ENCODE results near the gene KRT6C. TPM values are rescaled to one million over a fixed set of nuclear protein-coding genes. Genes with fewer than 3 reads are reported as not detected.

The KRT6C gene
- total RNA-seq, 4 donors from 2014 or later: 0.13 to 11.0 (median 1.0) TPM; not detected in 1

DNA sequence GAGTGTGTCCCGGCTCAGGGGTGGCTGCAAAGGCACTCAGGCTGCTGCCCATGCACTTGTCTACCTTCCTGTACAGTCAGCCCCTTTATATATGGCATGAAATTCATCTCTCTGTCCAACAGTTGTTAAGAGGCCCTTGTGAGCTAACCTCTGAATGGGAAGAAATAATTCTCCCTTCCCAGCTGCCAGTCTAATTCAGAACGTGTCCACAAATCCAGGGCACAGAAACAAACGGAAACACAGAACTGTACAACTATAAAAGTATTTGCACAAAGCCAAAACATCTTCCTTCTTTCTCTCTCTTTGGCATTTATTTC, 45.7 kb upstream of the KRT6C start:
- 48 to 59% methylated on average over 3 of the region's 3 CpGs for WGBS, 2 donors

DNA sequence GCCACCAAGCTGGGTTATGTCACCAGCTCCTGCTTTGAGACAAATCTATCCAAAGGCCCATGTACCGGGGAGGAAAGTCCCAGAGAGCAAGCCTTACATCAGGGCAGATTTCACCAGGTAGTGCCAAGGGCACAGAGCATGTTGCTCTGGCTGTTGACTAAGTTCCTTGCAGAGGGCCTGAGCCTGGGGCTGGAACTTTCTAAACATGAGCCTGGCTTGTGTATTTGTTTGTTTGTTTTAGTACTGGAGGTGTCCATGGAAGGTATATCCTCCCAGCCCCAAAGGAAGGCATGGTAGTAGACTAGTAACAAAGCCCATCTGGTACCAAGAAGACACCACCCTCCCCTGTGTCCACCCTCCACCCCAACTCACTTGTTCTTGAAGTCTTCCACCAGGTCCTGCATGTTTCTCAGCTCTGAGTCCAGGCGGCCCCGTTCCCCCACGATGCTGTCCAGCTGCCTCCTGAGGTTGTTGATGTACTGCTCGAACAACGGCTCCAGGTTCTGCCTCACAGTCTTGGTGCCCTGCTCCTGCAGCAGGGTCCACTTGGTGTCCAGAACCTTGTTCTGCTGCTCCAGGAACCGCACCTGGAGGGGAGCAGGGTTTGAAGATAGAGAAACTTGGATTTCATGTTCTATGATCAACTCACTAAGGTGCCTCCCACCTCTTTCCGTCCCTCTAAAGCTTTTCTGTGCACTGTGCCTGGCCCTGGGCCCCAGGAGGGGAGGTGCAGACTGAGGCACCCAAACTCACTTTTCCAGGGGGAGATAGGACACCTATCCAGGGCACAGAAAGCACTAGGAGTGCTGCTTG, 45.2 kb upstream of the KRT6C start:
- DNase-seq (ENCODE audit: low spot score in 2 of 2): peak; percentile 10 to 83
- WGBS, 2 donors: 38 to 49% methylated on average over 8 of the region's 8 CpGs
- intact Hi-C loops (cut with DNase I; ENCODE audit: low total_unique reads): no loop called here
- TF ChIP-seq, protein P1, sequence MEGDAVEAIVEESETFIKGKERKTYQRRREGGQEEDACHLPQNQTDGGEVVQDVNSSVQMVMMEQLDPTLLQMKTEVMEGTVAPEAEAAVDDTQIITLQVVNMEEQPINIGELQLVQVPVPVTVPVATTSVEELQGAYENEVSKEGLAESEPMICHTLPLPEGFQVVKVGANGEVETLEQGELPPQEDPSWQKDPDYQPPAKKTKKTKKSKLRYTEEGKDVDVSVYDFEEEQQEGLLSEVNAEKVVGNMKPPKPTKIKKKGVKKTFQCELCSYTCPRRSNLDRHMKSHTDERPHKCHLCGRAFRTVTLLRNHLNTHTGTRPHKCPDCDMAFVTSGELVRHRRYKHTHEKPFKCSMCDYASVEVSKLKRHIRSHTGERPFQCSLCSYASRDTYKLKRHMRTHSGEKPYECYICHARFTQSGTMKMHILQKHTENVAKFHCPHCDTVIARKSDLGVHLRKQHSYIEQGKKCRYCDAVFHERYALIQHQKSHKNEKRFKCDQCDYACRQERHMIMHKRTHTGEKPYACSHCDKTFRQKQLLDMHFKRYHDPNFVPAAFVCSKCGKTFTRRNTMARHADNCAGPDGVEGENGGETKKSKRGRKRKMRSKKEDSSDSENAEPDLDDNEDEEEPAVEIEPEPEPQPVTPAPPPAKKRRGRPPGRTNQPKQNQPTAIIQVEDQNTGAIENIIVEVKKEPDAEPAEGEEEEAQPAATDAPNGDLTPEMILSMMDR (IDR thresholded peaks at IDR 0.05): no peak
- no peak for TF ChIP-seq POLR2A (IDR thresholded peaks at IDR 0.05)
- peak overlapping the region; percentile 46 for H3K4me3 ChIP-seq (ENCODE audit: low read depth, poor library complexity, severe bottlenecking)

More for the DNA sequence above, 45.7 kb upstream of the KRT6C start:
- TF ChIP-seq, protein P1 (IDR thresholded peaks at IDR 0.05): no peak
- no peak for TF ChIP-seq POLR2A (IDR thresholded peaks at IDR 0.05)
- intact Hi-C loops (cut with DNase I; ENCODE audit: low total_unique reads): no loop called here
- DNase-seq (ENCODE audit: low spot score in 2 of 2): no peak
- H3K4me3 ChIP-seq (ENCODE audit: low read depth, poor library complexity, severe bottlenecking): peak overlapping the region; percentile 46

DNA sequence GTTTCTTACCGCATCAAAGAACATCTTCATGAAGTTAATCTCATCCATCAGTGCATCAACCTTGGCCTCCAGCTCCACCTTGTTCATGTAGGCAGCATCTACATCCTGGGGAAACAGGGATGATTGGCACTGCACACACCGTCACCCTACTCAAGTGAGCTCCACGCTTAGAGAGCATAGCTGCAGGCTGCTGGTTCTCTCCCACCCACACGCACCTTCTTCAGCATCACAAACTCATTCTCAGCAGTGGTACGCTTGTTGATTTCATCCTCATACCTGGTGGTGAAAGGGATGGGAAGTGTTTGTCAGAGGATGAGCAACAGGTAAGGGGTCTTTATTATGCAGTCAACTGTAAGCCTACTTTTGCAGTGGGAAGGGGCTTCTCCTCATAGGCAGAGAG, 44.3 kb upstream of the KRT6C start:
- DNase-seq (ENCODE audit: low spot score in 2 of 2): peak in 1 of 2 donors; percentile 13
- intact Hi-C loops (cut with DNase I; ENCODE audit: low total_unique reads): no loop called here
- peak overlapping the region; percentile 41 for H3K4me3 ChIP-seq (ENCODE audit: low read depth, poor library complexity, severe bottlenecking)
- 52 to 68% methylated on average over 5 of the region's 5 CpGs for WGBS, 2 donors
- no peak for TF ChIP-seq POLR2A (IDR thresholded peaks at IDR 0.05)
- TF ChIP-seq, protein P1 (IDR thresholded peaks at IDR 0.05): no peak

DNA sequence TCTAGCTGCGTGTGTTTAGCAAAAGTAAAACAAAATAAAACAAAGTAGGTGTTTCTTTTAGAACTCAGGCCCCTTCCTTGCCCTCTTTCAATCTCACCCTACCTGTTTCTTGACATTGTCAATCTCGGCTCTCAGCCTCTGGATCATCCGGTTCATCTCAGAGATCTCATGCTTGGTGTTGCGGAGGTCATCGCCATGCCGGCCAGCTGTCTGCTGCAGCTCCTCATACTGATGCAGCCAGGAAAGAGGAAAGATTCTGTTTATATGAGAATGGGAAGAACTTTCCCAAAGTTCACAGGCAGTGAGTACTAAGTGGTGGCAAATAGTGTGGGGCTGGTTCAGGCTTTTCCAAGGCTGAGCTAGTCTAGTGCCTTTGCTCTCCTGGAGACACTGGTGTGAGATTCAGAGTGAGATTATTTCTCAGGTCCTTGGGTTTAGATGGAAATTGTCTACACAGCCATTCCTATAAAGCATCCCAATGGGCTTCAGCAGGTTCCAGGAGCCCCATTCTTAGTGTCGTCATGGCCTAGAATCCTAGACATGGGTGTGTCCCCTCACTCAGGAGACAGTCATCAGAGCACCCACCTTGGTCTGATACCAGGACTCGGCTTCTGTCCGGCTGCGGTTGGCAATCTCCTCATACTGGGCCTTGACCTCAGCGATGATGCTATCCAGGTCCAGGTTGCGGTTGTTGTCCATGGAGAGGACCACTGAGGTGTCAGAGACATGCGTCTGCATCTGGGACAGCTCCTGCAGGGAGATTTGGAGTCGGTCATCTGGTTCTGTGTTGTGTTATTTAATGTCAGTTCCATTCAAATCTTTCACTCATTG, 43.6 kb upstream of the KRT6C start:
- no peak for TF ChIP-seq POLR2A (IDR thresholded peaks at IDR 0.05)
- TF ChIP-seq, protein P1 (IDR thresholded peaks at IDR 0.05): no peak
- peak overlapping the region; percentile 24 for H3K4me3 ChIP-seq (ENCODE audit: low read depth, poor library complexity, severe bottlenecking)
- intact Hi-C loops (cut with DNase I; ENCODE audit: low total_unique reads): no loop called here
- 61 to 67% methylated on average over 14 of the region's 14 CpGs for WGBS, 2 donors
- peak; percentile 12 to 80 for DNase-seq (ENCODE audit: low spot score in 2 of 2)

DNA sequence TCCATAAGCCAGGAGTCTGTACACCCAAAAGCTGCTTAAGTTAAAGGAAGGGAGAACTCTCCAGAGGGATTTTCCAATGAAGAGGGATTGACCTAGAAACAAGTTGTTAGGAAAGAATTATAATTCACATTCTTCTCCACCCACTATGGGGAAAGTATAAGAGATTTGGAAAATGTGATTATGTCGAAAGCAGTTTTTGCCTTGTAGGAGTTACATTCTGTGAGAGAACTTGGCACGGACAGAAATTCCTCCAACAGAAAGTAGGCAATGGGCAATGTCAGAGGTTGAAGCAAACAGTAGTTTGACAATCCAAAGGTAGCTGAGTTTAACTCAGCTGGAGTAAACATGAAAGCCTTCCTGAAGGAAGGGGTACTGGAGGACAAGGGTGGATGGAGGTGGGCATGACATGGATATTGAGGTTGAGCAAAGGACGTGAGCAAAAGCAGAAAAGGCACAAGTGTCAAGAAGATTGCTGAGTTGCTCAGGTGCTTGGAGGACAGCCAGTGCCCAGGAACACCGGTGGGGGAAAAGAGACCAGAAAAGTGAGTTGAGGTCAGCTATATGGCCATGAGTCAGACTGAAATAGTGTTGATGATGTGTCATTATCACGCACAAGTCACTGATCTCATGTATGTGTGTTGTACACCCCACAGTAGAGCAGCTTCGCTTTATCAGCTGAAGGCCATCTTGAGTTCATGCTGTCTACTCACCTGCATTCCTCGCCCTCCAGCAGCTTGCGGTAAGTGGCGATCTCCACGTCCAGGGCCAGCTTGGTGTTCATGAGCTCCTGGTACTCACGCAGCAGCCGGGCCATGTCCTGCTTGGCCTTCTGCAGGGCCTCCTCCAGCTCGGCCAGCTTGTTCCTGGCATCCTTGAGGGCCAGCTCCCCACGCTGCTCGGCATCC, 42.6 kb upstream of the KRT6C start:
- peak overlapping the region; percentile 24 for H3K4me3 ChIP-seq (ENCODE audit: low read depth, poor library complexity, severe bottlenecking)
- no peak for TF ChIP-seq POLR2A (IDR thresholded peaks at IDR 0.05)
- TF ChIP-seq, protein P1 (IDR thresholded peaks at IDR 0.05): no peak
- WGBS, 2 donors: 54 to 55% methylated on average over 15 of the region's 15 CpGs
- intact Hi-C loops (cut with DNase I; ENCODE audit: low total_unique reads): no loop called here
- peak; percentile 13 to 68 for DNase-seq (ENCODE audit: low spot score in 2 of 2)

All from lower leg skin (tissue), 4 donors.